Myocyte (in vitro differentiated cells): ENCODE measurements around the gene CRADD. TPM values are rescaled to one million over a fixed set of nuclear protein-coding genes. Genes with fewer than 3 reads are reported as not detected.
A peak's percentile ranks its signal among the peaks of the same experiment; 100 is the strongest.
"Not testable (repeated sequence)": the region's sequence is repeated elsewhere in the genome, so short reads cannot be mapped to it uniquely, and the experiment has no call there.

Experiments
- DNase-seq: peaks from one replicate; pipeline ENCODE4 v3.0.0-alpha.2; 2012; ENCODE audit warnings: low read depth
- total RNA-seq: library from RNA; depleted of rRNA; stranded (reverse); fragments of >200 nt; gene quantifications from 2 replicates; pipeline ENCODE4 v1.2.3, GENCODE V29; 2014

The CRADD gene
- total RNA-seq, 1 donor from 2014 or later: 30.1 TPM

DNA sequence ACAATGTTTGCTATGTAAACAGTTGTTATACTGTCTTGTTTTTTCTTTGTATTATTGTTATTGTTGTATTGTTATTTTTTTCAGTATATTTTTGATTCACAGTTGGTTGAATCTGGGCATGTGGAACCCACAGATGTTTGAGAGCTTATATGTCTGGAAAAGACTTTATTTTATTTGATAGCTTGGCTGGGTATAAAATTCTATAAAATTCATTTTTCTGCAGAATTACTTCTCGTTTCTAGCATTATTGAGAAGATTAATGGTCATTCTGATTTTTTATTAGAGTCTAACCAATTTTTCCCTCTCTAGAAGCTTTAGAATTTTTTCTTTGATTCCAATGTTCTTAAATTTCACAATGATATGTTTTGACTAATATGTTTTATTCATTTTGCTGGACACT, 188.6 kb downstream of the CRADD start:
- no peak for DNase-seq

DNA sequence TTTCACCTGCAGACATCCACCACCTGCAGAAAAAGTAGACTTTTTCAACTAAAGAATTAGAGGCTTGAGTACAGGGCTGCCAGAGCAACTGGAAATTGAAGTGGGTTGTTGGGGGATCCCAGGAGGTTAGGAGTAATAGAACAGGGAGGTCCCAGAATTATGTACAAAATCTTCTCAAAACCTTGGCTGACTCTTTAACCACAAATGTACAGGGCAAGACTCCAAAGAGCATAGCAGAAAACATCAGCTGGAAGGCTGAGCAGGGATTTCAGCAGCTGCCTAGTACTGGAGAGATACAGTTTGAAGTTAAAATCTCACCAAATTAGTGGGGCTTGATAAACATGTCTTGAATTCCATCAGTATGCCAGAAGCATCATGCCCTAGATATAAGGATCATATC, 191.6 kb downstream of the CRADD start:
- DNase-seq: peak; percentile 82

DNA sequence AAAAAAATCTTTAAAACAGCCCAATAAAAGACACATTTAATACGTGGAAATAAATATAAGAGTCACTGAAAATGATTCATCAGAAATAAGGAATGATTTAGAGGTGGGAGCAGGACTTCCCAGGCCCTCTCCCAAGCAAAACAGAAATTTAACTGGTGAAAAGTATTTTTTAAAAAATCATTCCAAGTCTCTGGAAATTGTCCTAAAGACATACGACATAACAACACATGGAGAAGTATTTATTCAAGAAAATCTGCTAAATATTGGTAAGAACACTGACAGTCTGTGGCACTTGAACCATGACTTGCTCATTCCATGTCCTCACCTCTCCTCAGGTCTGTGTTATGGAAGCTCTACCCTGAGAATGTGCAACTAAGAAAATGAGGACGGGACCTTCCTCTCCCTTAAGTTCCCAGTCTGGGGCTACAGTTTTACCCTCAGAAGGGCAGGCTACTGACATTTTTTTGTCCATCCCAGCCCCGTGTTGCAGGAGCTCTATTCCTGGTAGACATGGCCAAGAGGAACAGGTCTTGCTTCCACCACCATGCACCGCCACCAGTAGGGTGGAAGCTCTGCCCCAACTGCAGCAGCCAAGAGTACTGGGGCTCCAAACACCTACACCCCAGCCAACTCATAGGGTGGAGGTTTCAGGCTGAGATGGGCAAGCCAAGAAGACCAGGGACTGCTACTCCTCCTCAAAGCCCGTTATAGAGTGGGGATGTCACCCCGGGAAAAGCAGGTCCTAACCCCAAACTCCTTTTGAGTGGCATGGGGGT, 193.0 kb downstream of the CRADD start:
- no peak for DNase-seq

DNA sequence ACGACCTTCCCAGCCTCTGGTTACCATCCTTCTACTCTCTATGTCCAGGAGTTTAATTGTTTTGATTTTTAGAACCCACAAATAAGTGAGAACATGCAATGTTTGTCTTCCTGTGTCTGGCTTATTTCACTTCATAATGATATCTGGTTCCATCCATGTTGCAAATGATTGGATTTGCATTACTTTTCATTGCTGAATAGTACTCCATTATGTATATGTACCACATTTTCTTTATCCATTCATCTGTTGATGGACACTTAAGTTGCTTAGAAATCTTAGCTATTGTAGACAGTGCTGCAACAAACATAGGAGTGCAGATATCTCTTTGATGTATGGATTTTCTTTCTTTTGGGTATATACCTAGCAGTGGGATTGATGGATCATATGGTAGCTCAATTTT, 194.4 kb downstream of the CRADD start:
- DNase-seq: not testable (repeated sequence)

DNA sequence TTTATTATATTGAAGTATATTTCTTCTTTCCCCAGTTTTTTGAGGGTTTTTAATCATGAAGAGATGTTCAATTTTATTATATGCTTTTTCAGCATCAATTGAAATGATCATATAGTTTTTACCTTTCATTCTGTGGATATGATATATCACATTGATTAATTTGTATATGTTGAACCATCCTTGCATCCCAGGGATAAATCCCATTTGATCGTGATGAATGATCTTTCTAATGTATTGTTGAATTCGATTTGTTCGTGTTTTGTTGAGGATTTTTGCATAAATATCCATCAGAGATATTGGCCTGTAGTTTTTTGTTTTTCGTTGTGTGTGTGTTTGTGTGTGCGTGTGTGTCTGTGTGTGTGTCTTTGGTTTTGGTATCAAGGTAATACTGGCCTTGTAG, 196.4 kb downstream of the CRADD start:
- DNase-seq: no peak

DNA sequence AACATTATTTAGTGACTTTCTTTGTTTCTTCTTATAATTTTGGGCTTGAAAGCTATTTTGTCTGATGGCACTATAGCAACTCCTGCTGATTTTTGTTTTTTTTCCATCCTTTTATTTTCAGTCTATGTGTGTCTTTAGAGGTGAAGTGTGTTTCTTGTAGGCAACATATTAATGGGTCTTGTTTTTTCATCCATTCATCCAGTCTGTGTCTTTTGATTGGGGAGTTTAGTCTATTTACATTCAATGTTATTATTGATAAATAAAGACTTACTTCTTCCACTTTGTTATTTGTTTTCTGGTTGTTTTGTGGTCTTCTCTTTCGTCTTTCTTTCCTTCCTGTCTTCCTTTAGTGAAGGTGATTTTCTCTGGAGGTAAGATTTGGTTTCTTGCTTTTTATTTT, 198.0 kb downstream of the CRADD start:
- DNase-seq: no peak

DNA sequence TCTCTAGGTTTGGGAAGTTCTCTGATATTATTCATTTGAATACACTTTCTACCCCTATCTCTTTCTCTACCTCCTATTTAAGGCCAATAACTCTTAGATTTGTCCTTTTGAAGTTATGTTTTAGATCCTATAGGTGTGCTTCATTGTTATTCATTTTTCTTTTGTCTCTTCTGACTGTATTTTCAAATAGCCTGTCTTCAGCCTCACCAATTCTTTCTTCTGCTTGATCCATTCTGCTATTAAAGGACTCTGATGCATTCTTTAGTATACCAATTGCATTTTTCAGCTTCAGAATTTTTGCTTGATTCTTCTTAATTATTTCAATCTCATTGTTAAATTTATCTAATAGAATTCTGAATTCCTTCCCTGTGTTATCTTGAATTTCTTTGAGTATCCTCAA, 199.2 kb downstream of the CRADD start:
- DNase-seq: no peak

DNA sequence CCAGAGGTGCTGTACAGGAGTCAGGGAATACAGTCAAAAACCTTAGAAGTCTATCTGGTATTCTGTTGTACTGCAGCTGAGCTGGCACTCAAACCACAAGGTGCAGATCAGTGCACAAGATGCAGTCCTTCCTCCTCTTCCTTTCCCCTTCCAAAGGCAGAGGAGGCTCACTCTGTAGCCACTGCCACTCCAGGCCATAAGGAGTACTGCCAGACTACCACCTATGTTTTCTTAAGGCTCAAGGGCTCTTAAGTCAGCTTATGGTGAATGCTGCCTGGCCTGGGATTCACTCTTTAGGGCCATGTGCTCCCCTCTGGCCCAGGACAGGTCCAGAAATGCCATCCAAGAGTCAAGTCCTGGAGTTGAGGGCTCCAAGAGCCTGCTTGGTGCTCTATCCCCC, 200.3 kb downstream of the CRADD start:
- DNase-seq: no peak

DNA sequence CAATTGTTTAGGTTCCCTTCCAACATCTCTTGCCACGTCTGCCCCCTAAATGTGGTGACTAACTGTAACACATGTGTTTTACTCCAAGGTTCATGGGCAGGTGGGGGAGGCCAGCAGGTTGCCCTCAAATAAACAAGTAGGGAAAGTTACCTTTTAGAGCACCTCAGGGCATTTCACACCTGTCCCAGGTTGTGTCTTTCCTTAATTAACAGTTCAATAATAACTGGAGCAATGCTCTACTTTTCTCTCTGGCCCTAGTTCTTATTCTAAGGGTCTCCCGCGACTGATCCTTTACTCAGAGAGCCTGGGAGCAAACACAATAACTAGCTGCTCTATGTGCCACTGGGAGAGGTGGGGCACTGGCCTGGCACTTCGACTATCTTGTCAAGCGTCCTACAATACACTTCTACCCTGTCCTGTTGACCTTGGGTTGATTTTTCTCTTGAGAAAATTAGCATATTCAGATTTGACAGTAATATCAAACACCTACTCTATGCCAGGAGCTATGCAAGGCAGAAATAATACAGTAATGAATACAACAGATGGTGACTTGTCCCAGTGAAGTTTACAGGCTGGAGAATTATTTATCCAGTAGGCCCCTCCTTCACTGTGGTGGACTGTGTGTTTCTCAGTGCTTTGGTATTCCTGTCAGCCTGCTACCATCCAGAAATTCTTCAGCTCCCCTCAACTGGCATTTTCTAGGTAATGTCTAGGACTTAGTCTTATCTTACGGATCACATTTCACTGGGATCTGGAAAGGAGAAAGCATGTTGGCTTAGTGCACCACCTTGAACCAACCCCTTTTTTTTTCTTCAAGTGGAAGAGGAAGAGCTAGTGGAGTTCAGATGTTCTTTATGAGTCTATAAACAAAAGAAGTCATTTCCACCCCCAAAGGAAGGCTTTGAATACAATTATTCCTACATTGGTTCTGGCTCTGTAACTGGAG, 202.6 kb downstream of the CRADD start:
- peak; percentile 84 for DNase-seq

DNA sequence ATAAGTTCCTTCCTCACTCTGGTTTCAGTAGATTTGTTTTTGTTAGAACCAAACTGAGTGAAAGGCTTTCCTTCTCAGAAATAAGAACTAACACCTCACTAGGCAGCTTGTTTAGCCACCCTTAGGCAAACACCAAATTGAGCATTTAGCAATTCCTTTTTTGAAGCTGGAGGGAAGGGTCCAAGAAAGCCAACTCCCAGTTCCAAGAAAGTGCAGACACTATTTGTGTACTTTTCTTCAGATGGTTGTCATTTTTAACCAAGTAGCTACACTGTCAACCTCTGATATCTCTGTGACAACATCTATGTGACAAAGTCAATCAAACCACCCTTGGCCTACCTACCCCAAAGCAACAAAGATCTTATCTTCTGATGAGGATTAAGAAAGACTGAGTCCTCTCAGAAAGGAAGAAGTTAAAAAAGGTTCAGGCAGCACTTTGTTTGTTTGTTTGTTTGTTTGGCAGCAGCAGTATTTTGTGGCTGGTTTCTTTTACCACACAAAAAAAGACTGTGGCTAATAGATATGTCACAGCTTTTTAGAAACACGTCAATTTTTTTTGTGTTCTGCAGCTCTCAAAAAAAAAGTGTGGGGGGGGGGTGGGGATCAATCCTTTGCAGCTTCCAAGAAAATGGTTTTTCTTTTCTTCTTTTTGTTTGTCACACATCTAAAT, 203.8 kb downstream of the CRADD start:
- DNase-seq: no peak

DNA sequence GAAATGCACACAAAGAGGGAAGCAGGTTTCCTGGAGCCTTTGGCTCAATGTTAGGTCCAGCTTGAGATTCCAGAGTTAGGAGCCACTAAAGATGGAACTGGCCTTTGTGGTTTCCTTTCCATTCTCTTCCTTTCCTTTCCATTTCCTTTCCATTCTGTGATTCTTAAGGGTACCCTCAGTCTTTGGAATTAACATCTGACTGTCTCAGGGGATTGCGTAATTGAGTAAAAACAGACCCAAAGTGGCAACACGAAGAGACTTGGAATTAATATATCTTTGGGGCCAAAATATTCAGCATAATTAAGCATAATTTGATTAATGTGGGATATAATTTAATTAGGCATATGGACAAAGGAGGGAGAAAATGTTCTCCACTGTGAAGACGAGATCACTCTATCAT, 205.6 kb downstream of the CRADD start:
- no peak for DNase-seq

DNA sequence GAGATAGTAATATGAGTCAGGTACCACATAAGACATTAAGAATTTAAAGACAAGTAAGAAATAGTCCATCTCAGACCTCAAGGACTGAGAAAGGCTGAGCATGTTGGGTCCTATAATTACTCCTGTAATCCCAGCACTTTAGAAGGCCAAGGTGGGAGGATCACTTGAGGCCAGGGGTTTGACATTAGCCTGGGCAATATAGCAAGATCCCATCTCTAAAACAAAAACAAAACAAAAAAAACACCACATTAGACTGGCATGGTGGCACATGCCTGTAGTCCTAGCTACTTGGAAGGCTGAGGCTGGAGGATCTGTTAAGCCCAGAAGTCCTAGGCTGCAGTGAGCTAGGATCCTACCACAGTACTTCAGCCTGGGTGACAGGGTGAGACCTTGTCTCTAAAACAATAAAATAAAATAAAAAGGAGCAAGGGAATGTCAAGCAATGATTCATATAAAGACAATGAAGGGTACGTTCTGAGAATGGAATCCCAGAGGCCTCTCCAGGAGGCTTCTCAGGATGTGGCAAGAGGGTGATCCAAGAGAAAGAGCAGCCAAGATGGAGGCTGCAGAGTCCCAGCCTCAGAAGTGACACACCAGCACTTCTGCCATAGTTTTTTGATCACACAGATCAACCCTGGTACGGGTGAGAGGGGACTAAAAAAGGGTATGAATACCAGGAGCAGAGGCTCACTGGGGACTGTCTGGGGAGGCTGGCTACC, 206.4 kb downstream of the CRADD start:
- DNase-seq: no peak

DNA sequence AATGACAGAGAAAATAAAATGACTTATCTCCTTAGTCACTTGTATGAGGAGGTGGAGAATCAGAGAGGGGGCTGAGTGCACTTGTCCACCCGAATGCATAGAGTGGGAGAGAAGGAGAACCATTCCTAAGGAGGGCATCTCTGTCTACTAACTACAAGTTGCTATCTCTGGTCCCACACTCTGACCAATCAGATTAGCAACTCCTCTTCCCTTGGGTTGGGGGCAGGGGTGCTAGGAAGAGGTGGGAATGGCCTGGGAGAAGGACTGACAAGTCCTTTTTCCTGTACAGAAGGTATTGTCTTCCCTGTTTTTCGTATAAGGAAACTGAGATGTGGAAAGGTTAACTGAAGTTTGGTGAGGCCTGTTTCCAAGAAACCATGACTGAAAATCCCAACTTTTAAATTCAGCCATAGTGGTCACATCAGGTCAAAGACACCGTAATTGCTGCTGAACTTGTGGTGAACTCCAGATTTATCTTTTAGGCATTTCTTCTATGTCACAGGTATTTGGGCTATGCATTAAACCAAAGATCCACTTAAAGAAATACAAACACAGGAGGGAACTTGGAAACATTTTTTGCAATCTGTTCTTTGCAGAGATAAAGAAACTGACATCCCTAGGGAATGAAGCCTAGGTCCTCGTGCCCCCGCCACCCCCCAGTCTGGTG, 207.8 kb downstream of the CRADD start:
- DNase-seq: no peak

DNA sequence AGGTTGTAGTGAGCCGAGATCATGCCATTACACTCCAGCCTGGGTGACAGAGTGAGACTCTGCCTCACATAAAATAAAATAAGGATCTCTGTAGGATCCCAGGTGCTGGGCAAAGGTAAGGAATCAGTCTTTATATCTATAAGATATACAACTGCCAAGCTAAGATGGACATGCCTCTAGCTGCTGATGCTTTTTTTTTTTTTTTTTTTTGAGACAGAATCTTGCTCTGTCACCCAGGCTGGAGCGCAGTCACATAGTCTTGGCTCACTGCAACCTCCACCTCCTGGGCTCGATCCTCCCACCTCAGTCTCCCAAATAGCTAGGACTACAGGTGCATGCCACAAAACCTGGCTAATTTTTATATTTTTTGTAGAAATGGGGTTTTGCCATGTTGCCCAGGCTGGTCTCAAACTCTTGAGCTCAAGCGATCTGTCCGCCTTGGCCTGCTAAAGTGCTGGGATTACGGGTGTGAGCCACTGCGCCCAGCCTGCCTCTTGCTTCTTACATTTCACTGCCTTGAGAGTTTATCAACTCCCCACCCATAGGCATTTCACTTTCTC, 208.9 kb downstream of the CRADD start:
- DNase-seq: not testable (repeated sequence)

DNA sequence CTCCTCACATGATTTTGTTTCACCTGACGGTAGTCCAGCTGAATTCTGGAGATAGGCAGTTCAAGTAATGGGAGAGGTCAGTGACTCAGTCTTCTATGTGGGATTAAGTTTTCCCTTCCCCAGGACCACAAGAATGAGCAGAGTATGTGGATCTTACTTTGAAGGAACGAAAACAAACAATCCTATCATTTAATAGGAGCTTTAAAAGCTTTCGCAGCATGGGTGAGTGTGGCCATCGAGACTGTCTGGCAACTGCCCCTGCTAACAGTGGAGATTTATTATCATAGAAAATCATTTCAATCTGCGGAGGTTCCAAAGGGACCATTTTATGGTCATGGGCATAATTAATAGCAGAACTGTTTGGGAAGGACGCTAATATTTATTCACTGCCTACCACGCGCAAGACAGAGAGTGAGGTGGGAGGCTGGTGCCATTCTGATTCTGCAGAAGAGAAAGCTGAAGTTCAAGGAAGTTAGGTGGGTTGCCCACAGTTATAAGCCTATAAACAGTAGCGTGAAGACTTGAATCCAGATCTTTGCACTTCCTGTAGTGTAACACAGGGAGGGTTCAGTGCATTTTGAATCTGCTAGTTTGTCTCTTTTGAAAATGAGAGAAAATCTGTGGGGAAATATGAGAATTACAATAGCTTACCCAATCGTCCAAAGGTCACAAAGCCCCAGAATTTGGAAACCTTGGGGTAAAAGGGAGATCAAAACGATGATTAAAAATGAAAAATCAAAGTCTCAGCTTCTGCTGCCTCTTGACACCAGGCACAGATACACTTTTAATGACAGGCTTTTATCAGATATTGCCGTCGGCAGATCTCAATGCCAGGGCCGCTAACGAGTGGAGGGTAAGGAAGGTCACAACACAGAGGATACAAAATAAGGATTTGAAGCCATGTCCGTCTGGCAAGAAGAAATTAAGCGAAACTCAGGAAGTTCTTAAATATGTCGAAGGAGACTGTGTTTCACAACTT, 209.6 kb downstream of the CRADD start:
- DNase-seq: peak; percentile 74

DNA sequence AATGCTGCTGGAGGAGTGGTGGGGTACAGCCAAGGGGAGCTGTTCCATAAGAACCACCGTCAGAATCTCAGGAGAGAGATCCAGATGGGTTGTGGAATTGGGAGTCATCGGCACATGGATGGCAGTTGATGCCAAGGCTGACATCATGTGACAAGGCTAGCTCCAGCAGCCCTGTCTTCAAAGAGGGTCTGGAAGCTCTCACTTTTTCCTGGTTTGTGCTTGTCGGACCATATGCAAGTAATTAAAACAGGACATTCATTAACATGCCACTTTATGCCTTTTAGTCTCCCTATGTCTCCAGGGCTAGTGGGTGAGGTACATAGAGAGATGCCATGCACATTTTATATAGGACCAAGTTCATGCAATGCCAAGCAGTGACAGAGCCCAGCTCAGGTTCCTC, 211.8 kb downstream of the CRADD start:
- DNase-seq: no peak

DNA sequence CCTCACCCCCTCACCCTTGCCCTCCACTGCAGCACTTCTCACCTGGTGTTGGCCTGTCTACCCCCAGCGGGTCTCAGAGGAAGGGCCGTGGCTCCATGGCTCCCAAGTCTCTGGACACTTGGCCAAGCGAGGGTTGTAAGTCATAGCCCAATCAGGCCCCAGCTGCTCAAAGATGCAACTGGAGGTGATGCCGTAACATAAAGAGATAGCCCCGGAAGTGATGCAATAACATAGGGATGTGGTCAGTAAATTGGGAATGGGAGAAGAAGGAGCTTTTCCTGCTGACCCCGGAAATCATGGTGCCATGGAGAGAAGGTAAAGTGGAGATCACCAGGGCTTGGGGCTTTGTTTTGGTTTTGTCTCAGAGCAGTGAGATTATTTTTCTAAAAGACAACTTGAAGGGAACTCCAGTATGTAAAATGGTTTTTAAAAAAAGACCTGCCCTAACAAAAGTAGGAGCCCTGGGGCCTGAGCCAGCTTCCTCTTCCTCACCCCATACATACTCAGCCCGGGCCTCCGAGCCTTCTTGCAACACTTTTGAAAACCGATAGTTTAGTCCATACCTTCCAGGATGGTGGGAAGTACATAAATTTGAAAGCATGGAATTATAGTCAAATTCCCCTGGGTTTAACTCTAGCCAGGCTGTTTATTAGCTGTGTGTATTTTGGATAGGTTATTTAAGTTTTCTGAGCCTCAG, 212.5 kb downstream of the CRADD start:
- DNase-seq: no peak
